Uterus (tissue), 2 donors: ENCODE measurements around the gene SLC35F3.

Experiments
- CTCF ChIP-seq, 4 experiments: fragments of 200-600 bp in 2 of 4; fragments of 450-650 bp in 2 of 4; sonication (generic) in 2 of 4; IDR thresholded peaks; one replicate each; pipeline ENCODE4 v1.5.1; 2016 to 2019; ENCODE audit warnings: antibody characterized with exemption in 4 of 4, mild to moderate bottlenecking in 2 of 4, moderate library complexity in 1 of 4
- POLR2A ChIP-seq, 2 donors: fragments of 450-650 bp; IDR thresholded peaks; one replicate each; pipeline ENCODE4 v1.6.1; 2016; ENCODE audit warnings: antibody characterized with exemption in 2 of 2, mild to moderate bottlenecking in 1 of 2, moderate library complexity in 1 of 2

- TF ChIP-seq CTCF (IDR thresholded peaks at IDR 0.05) = no peak
- no peak for TF ChIP-seq POLR2A (IDR thresholded peaks at IDR 0.05)
Observed at GRCh38 chr1:234127026-234127671, 222.7 kb downstream of the SLC35F3 start.
